B cell (primary cell): ENCODE results near the gene RASSF4.

Source experiments
- CTCF ChIP-seq: fragments of 200-600 bp; IDR thresholded peaks from one replicate; pipeline ENCODE4 v1.8.0; 2022; ENCODE audit warnings: antibody characterized with exemption, mild to moderate bottlenecking
- EZH2 ChIP-seq: IDR thresholded peaks from 2 replicates; pipeline ENCODE4 v1.6.1; 2012; ENCODE audit warnings: borderline replicate concordance, low read depth, mild to moderate bottlenecking, moderate library complexity, low read length; ENCODE audit not compliant: insufficient read depth, poor library complexity, severe bottlenecking

GRCh38 chr10:44975431-44976331 is 16.1 kb downstream of the RASSF4 start:
- TF ChIP-seq CTCF (no peak), EZH2 (no peak)
